HG02759 (cell line): ENCODE data around the gene CPA5.

Experiments
- ATAC-seq: cut with Tn5 transposase; IDR thresholded peaks from one replicate; pipeline ENCODE4 v1.9.1; 2021; ENCODE audit warnings: mild to moderate bottlenecking, moderate library complexity; ENCODE audit not compliant: unreplicated experiment

The CPA5 gene

DNA sequence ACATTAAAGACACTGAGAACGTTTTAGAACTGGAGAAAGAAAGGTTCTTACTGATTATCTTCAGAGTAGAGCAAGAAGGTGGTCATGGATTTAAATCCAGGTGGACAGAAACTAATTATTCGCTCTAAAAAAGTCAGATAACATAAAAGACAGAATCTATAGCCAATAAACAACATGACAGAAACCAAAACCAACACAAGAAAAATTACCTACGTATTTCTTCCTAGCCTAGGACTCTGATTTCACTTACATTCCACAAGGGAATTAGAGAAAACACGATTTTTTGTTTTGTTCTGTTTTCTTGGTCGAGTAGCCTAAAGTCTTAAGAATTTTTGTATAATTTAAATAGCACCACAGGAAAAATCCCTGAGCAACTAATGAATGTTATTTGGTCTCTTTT, 50.8 kb downstream of the CPA5 start:
- ATAC-seq = no peak

- no peak for ATAC-seq
These were observed 51.5 kb downstream of the CPA5 start for GRCh38 chr7:130396109-130396508.

GRCh38 chr7:130397051-130397757, 52.6 kb downstream of the CPA5 start:
- ATAC-seq = no peak

DNA sequence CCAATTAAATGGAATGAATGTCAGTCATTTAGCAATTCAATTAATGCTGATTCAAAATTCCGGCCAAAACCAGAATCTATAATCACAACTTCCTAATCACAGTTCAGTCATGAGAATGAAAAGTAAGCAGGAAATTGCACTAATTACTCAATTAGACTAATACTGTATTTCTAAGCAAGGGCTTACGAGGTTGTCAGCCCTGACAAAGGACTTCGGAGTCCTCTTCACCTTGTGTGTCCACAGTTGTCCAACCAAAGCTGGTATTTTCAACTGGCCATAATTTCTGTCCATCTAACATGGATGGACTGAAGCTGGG, 53.1 kb downstream of the CPA5 start:
- ATAC-seq = no peak

GRCh38 chr7:130398526-130399090, 54.0 kb downstream of the CPA5 start:
- ATAC-seq = no peak

DNA sequence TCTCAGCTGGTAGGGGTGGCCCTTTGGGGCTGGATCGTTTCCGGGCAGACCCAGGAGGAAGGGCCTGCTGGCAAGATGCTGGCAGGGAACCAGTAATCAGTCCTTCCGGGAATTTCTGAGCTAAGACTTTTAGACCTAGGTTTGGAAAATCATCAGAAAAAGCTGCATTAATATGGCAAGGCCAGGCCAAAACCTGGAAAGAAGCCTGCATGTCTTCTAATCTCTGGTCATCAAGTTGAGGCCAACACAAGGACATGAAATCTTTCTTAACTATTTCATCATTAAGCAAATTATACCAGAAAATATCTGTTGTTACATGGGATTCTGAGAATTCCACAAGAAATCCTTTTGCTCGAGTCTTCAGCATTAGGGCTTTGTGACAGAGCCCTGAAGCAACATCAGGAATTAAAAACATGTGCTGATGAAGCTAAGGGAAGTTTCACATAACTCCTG, 55.5 kb downstream of the CPA5 start:
- ATAC-seq = no peak

DNA sequence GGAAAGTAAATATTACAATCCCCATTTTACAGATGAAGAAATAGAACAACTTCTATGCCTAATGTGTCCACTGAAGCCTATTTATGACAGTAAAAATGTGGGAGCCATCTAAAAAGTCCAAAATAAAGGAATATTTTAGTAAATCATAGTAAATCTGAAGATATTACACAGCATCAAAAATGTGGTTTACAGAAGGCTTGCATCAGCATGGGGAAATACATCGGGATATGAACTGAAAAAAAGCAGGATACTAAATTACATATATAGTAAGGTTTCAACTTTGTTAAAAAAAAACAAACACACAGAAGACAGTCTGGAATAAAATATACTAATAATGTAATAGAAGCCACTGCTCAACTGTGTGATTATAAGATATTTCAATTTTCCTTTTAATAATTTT, 56.5 kb downstream of the CPA5 start:
- ATAC-seq = no peak

DNA sequence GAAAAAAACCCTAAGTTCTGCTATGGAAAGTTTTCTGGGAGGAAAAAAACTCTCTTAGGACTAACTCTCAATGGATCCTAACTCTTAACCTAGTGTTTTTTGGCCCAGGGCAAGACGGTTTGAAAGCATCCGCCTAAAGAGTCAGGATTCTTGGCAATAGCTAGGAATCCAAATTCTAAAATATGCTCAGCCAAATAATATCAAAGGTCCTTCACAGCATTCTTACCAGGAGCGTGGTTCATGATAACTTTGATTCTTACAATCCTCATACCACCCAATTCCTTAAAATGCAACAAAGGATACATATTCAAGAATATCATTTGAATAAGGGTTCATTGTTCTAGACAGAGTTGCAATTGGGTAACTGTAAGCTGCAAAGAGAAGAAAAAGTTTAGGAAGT, 57.0 kb downstream of the CPA5 start:
- no peak for ATAC-seq

DNA sequence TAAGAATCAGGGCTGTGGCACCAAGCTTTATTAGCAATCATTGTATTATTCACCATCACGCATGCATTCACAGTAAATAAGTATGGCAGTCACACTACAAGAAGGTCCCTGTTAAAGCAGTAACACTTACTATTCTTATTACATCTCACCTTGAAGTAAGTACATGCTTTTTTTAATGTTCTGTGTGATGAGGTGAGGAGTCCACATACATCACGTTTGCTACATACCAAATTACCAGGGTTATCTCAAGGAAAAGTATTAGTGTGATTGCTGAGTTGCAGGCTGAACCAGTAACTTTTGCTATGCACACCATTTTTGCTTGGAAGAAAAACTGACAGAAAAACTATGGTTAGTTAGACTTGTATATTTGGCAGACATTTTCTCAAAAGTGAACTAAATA, 60.4 kb downstream of the CPA5 start:
- no peak for ATAC-seq

GRCh38 chr7:130409067-130409711, 64.6 kb downstream of the CPA5 start:
- ATAC-seq = no peak

DNA sequence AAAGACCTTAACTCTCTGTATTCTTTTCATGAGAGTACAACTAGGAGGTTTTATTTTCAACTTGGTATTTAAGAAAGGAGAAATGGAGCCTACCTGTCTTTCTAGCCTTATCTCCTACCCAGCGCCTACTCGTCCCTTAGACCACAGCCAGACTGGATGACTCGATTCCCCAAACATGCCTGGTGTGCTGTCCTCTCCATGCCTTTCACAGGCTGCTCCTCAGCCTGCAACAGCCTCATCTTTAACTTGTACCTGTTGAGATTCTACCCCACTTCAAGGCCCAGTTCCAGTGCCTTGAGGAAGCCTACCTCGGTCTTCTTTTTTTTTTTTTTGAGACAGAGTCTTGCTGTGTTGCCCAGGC, 65.1 kb downstream of the CPA5 start:
- ATAC-seq = no peak

GRCh38 chr7:130410868-130411541, 66.4 kb downstream of the CPA5 start:
- ATAC-seq = no peak

DNA sequence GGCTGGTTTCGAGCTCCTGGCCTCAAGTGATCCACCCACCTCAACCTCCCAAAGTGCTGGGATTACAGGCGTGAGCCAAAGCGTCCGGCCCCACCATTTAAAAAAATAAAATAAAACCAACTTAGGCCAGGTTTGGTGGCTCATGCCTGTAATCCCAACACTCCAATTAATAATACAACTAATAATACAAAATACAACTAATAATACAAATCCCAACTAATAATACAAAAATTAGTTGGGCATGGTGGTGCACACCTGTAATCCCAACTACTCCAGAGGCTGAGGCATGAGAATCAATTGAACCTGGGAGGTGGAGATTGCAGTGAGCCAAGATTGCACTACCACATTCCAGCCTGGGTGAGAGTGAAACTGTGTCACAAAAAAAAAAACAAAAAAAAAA, 68.6 kb downstream of the CPA5 start:
- no peak for ATAC-seq

DNA sequence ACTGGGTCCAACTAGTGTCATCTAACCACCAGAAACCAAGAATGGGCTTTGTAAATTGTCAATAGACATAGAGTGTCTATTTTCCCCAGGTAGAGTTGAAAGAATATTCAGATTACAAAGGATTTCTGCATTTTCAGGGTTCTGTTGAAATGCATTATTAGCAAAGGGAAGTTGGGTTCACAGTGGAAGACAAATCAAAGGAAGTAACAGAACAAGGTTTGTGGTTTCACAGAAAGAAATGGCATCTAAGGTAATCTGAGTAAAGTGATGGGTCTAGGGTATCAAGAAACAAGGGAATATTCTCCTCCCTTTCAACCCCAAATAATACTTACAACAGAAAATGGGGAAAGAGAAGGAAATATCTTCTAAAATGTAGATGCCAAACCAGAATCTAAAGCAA, 70.4 kb downstream of the CPA5 start:
- ATAC-seq = no peak

DNA sequence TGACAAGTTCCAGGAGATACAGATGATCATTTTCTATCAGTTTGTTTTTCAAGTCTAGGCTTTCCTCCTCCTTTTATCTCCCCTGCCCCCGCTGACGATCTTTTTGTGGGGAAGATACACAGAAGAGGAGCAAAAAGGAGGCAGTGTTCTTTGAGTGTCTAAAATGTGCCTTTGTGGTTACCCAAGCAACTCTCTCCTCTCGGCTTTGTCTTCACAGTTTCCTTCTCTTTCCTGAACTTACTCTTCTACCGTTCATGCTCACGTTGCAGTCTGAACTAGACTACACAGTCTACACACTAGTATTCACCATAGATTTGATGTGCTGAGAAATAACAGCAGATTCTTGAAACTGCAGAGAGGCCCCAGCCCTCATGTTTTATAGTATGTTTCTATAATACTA, 72.6 kb downstream of the CPA5 start:
- ATAC-seq = no peak

DNA sequence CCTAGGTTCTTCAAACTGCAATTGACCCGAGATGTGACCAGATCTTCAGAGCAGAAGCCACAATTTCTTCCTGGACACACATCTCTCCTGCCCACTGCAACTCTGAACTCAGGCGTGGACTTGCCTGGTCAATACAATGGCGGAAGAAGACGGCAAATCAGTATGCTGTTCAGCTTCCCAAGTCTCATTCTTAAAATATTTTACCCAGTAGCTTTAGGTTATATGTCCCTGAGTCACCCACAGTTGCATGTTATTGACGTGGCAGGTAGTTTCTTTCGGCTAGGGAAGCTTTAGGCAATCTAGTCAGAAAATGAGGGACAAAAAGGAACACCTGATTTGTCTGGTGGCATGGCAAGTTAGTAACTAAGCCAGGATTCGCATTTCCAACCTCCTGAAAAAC, 73.7 kb downstream of the CPA5 start:
- ATAC-seq = no peak
